Hepatocyte (in vitro differentiated cells): ENCODE data around the gene CHKA.

ENCODE experiments used
- EZH2phosphoT487 ChIP-seq: fragments of 200-600 bp; sonication (generic); IDR thresholded peaks from one replicate; pipeline ENCODE4 v1.6.1; 2018; ENCODE audit warnings: antibody characterized with exemption, mild to moderate bottlenecking, low read depth, moderate library complexity; ENCODE audit not compliant: unreplicated experiment, severe bottlenecking
- TF ChIP-seq, protein P1 (sequence below): fragments of 200-600 bp; sonication (generic); IDR thresholded peaks from 2 replicates; pipeline ENCODE4 v1.5.1; 2016; ENCODE audit warnings: antibody characterized with exemption, mild to moderate bottlenecking; ENCODE audit not compliant: poor library complexity

- TF ChIP-seq, protein P1, sequence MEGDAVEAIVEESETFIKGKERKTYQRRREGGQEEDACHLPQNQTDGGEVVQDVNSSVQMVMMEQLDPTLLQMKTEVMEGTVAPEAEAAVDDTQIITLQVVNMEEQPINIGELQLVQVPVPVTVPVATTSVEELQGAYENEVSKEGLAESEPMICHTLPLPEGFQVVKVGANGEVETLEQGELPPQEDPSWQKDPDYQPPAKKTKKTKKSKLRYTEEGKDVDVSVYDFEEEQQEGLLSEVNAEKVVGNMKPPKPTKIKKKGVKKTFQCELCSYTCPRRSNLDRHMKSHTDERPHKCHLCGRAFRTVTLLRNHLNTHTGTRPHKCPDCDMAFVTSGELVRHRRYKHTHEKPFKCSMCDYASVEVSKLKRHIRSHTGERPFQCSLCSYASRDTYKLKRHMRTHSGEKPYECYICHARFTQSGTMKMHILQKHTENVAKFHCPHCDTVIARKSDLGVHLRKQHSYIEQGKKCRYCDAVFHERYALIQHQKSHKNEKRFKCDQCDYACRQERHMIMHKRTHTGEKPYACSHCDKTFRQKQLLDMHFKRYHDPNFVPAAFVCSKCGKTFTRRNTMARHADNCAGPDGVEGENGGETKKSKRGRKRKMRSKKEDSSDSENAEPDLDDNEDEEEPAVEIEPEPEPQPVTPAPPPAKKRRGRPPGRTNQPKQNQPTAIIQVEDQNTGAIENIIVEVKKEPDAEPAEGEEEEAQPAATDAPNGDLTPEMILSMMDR: no peak
- TF ChIP-seq EZH2phosphoT487: no peak
Observed at GRCh38 chr11:68064926-68065325, 56.3 kb downstream of the CHKA start.
